Keratinocyte (primary cell): ENCODE data around the gene ATXN7. TPM values are rescaled to one million over a fixed set of nuclear protein-coding genes. Genes with fewer than 3 reads are reported as not detected.

Experiments
- DNase-seq: peaks from one replicate; pipeline ENCODE4 v3.0.0-alpha.2; 2011; ENCODE audit warnings: low read depth, missing footprints, low spot score
- FAIRE-seq: peaks from 2 replicates; lab custom pipeline; 2011; peaks lifted over from hg19 to GRCh38; lab: Jason Lieb, UNC
- H2AFZ ChIP-seq: 2 replicates; pipeline ENCODE4 v1.6.0; 2012; ENCODE audit warnings: low read length, control low read depth, inconsistent platforms; ENCODE audit not compliant: control insufficient read depth
- H3K27ac ChIP-seq: 2 replicates; pipeline ENCODE4 v1.5.1; 2011; ENCODE audit warnings: low read length; ENCODE audit not compliant: control insufficient read depth, insufficient read depth
- H3K27me3 ChIP-seq: 3 replicates; pipeline ENCODE4 v1.6.0; 2011; ENCODE audit warnings: low read length; ENCODE audit not compliant: control insufficient read depth, insufficient read depth; ENCODE audit errors: extremely low read depth
- H3K36me3 ChIP-seq, 2 experiments: 2 replicates in 1 of 2; 3 replicates in 1 of 2; pipeline ENCODE4 v1.5.1; 2011; ENCODE audit warnings: low read length in 2 of 2, mild to moderate bottlenecking in 1 of 2; ENCODE audit not compliant: control insufficient read depth in 2 of 2, insufficient read depth in 2 of 2; ENCODE audit errors: extremely low read depth in 1 of 2
- H3K4me1 ChIP-seq: 3 replicates; pipeline ENCODE4 v1.5.1; 2011; ENCODE audit warnings: low read length; ENCODE audit not compliant: control insufficient read depth, insufficient read depth; ENCODE audit errors: extremely low read depth
- H3K4me2 ChIP-seq: 3 replicates; pipeline ENCODE4 v1.6.0; 2011; ENCODE audit warnings: low read depth, low read length; ENCODE audit not compliant: control insufficient read depth, insufficient read depth; ENCODE audit errors: extremely low read depth
- H3K4me3 ChIP-seq, 3 experiments: fragments of 200-600 bp in 1 of 3; sonication (generic) in 1 of 3; 2 replicates in 2 of 3; 3 replicates in 1 of 3; pipeline ENCODE4 v1.5.1; 2011 to 2016; ENCODE audit warnings: low read length in 3 of 3, mild to moderate bottlenecking in 3 of 3, control low read depth in 2 of 3, inconsistent platforms in 1 of 3, low read depth in 1 of 3, mixed read lengths in 1 of 3, mixed run types in 1 of 3, moderate library complexity in 1 of 3; ENCODE audit not compliant: control insufficient read depth in 2 of 3, insufficient read depth in 2 of 3; ENCODE audit errors: extremely low read depth in 1 of 3
- H3K79me2 ChIP-seq: 2 replicates; pipeline ENCODE4 v1.6.0; 2012; ENCODE audit warnings: low read length; ENCODE audit not compliant: control insufficient read depth, insufficient read depth
- H3K9ac ChIP-seq: 3 replicates; pipeline ENCODE4 v1.6.0; 2011; ENCODE audit warnings: low read length; ENCODE audit not compliant: control insufficient read depth, insufficient read depth; ENCODE audit errors: extremely low read depth
- H3K9me1 ChIP-seq: 3 replicates; pipeline ENCODE4 v1.6.0; 2011; ENCODE audit warnings: low read length; ENCODE audit not compliant: control insufficient read depth, insufficient read depth; ENCODE audit errors: extremely low read depth
- H3K9me3 ChIP-seq: 2 replicates; pipeline ENCODE4 v1.5.1; 2012; ENCODE audit warnings: low read depth, low read length; ENCODE audit not compliant: control insufficient read depth
- H4K20me1 ChIP-seq: 3 replicates; pipeline ENCODE4 v1.6.0; 2011; ENCODE audit warnings: low read length; ENCODE audit not compliant: control insufficient read depth, insufficient read depth; ENCODE audit errors: extremely low read depth
- CTCF ChIP-seq, 3 experiments: IDR thresholded peaks in 1 of 3; conservative IDR thresholded peaks in 1 of 3; optimal IDR thresholded peaks in 1 of 3; 2 replicates in 2 of 3; 3 replicates in 1 of 3; pipeline versions ENCODE3 to v1.5.1; 2011; ENCODE audit warnings: low read length in 3 of 3, mild to moderate bottlenecking in 3 of 3, moderate library complexity in 2 of 3, control low read depth in 1 of 3, inconsistent platforms in 1 of 3; ENCODE audit not compliant: insufficient read depth in 2 of 3; ENCODE audit errors: extremely low read depth in 1 of 3
- EZH2 ChIP-seq: IDR thresholded peaks from one replicate; pipeline ENCODE4 v1.6.1; 2012; ENCODE audit warnings: inconsistent platforms, mild to moderate bottlenecking, low read length, moderate library complexity
- dilution Hi-C: fragments of 300-500 bp; cut with MboI; formaldehyde crosslinking; loops from one replicate; pipeline ENCODE4 v1.7.0; 2020; ENCODE audit warnings: low sequenced_read_pairs; ENCODE audit not compliant: extremely low pct_ligation_motif_present
- polyA plus RNA-seq, 5 experiments: library from polyadenylated mRNA; depleted of rRNA in 3 of 5; stranded (reverse) in 3 of 5; stranded (forward) in 1 of 5; unstranded in 1 of 5; fragments of >200 nt; gene quantifications; 1 replicate in 1 of 5; 2 replicates in 3 of 5; 3 replicates in 1 of 5; pipeline versions ENCODE4 v1.2.1 to v1.2.3, GENCODE V29; 2011 to 2012; ENCODE audit warnings: missing spikeins in 2 of 5, low read depth in 1 of 5, low replicate concordance in 1 of 5

The ATXN7 gene
- polyA plus RNA-seq, 1 donor (not counting 4 experiments of a cell fraction or from before 2014, with no cell fraction given): 8.8 TPM

- Histone ChIP-seq H3K4me1 (peaks cover 23% of the 10 kb centered on the region), H3K9ac (no peak overlapping the region), H3K27me3 (no peaks in the 10 kb centered on the region), H3K9me3 (no peaks in the 10 kb centered on the region), H4K20me1 (no peaks in the 10 kb centered on the region), H3K4me3 (no peak overlapping the region), H3K4me2 (no peak overlapping the region), H3K27ac (no peak overlapping the region), H3K9me1 (peaks cover 2% of the 10 kb centered on the region), H3K79me2 (peaks cover 31% of the 10 kb centered on the region), H2AFZ (no peak overlapping the region), H3K36me3 (peaks cover 13 to 22% of the 10 kb centered on the region in 2 experiments)
- TF ChIP-seq CTCF (optimal IDR thresholded peaks at IDR 0.05 in 1 of 3, IDR thresholded peaks at IDR 0.05 in 1 of 3, conservative IDR thresholded peaks at IDR 0.05 in 1 of 3; ENCODE audit: extremely low read depth in 1 of 3, insufficient read depth in 2 of 3, low read length in 3 of 3): no peak
- TF ChIP-seq EZH2: no peak
- FAIRE-seq (no peak), DNase-seq (no peak)
- dilution Hi-C loops: no loop called here
Observed at GRCh38 chr3:64019271-64019670, 155.6 kb downstream of the ATXN7 start.

GRCh38 chr3:64019879-64020278, 156.2 kb downstream of the ATXN7 start:
- TF ChIP-seq EZH2: no peak
- no peak for TF ChIP-seq CTCF (optimal IDR thresholded peaks at IDR 0.05 in 1 of 3, IDR thresholded peaks at IDR 0.05 in 1 of 3, conservative IDR thresholded peaks at IDR 0.05 in 1 of 3; ENCODE audit: extremely low read depth in 1 of 3, insufficient read depth in 2 of 3, low read length in 3 of 3)
- peaks cover 31% of the 10 kb centered on the region for H3K79me2 ChIP-seq

More at GRCh38 chr3:64019879-64020278, 156.2 kb downstream of the ATXN7 start:
- Histone ChIP-seq H3K9ac (no peak overlapping the region), H3K9me1 (peaks cover 2% of the 10 kb centered on the region), H3K4me2 (no peak overlapping the region), H3K27me3 (no peaks in the 10 kb centered on the region), H3K27ac (no peak overlapping the region), H4K20me1 (no peaks in the 10 kb centered on the region), H3K9me3 (no peaks in the 10 kb centered on the region), H3K4me1 (peaks cover 23% of the 10 kb centered on the region), H3K4me3 (no peak overlapping the region), H2AFZ (no peak overlapping the region), H3K36me3 (peaks cover 13 to 16% of the 10 kb centered on the region in 2 experiments)
- no peak for FAIRE-seq
- dilution Hi-C loops: no loop called here
- DNase-seq: no peak
